Hematopoietic multipotent progenitor cell treated with erythropoietin and hydrocortisone succinate and interleukin-3 and kit ligand, for 6 days (in vitro differentiated cells): ENCODE data around the gene MOBP.

Experiments
- DNase-seq: peaks from one replicate; pipeline ENCODE4 v3.0.0-alpha.2; 2015

The MOBP gene

GRCh38 chr3:39501059-39501458 is 33.6 kb downstream of the MOBP start:
- DNase-seq: no peak

GRCh38 chr3:39501968-39502837 is 34.7 kb downstream of the MOBP start:
- DNase-seq: peak; percentile 16

- DNase-seq: no peak
These were observed 35.3 kb downstream of the MOBP start for GRCh38 chr3:39502838-39503145.

GRCh38 chr3:39505866-39506742 is 38.6 kb downstream of the MOBP start:
- peak; percentile 38 for DNase-seq

- DNase-seq: no peak
These were observed 39.4 kb downstream of the MOBP start for GRCh38 chr3:39506863-39507262.

- DNase-seq: no peak
These were observed 46.4 kb downstream of the MOBP start for GRCh38 chr3:39513791-39514369.

GRCh38 chr3:39515681-39516441 is 48.4 kb downstream of the MOBP start:
- DNase-seq: no peak

- no peak for DNase-seq
These were observed 51.6 kb downstream of the MOBP start for GRCh38 chr3:39519103-39519502.

GRCh38 chr3:39519554-39520288 is 52.2 kb downstream of the MOBP start:
- DNase-seq: no peak

GRCh38 chr3:39521456-39521855 is 54.0 kb downstream of the MOBP start:
- DNase-seq: no peak

GRCh38 chr3:39524107-39524506 is 56.6 kb downstream of the MOBP start:
- no peak for DNase-seq

- no peak for DNase-seq
These were observed 61.4 kb downstream of the MOBP start for GRCh38 chr3:39528844-39529243.

- DNase-seq: no peak
These were observed 62.1 kb downstream of the MOBP start for GRCh38 chr3:39529577-39529976.

- DNase-seq: no peak
These were observed 63.6 kb downstream of the MOBP start for GRCh38 chr3:39531066-39531465.

- no peak for DNase-seq
These were observed 64.2 kb downstream of the MOBP start for GRCh38 chr3:39531665-39532064.

GRCh38 chr3:39532777-39533176 is 65.3 kb downstream of the MOBP start:
- DNase-seq: no peak

- DNase-seq: no peak
These were observed 65.7 kb downstream of the MOBP start for GRCh38 chr3:39533226-39533625.

- DNase-seq: no peak
These were observed 72.9 kb downstream of the MOBP start for GRCh38 chr3:39540162-39540921.

- no peak for DNase-seq
These were observed 74.0 kb downstream of the MOBP start for GRCh38 chr3:39541442-39541841.

- DNase-seq: peak; percentile 73
These were observed 74.4 kb downstream of the MOBP start for GRCh38 chr3:39541917-39542329.

GRCh38 chr3:39542588-39542988 is 75.1 kb downstream of the MOBP start:
- DNase-seq: no peak
